ENCODE measurements around the gene ZBTB11. TPM values are rescaled to one million over a fixed set of nuclear protein-coding genes. Genes with fewer than 3 reads are reported as not detected.
"Not testable (repeated sequence)": the region's sequence is repeated elsewhere in the genome, so short reads cannot be mapped to it uniquely, and the experiment has no call there.

ZBTB11 gene
- total and polyA plus RNA-seq, 10 donors, result 7.5 to 43.7 (median 25.1) TPM

GRCh38 chr3:101720851-101721840 is 44.2 kb upstream of the ZBTB11 start:
- Histone ChIP-seq H3K4me1 (peaks cover 12 to 54% (median 42%) of the 10 kb centered on the region in 6 donors), H3K27ac (peak overlapping the region; percentile 64 to 88 (median 78)), H3K4me3 (peak overlapping the region in 1 of 8 donors; percentile 1), H3K36me3 (no peaks in the 10 kb centered on the region), H3K9me3 (no peaks in the 10 kb centered on the region), H3K27me3 (replicated peaks in 1 of 7) (no peaks in the 10 kb centered on the region)
- intact Hi-C loops (cut with DNase I; ENCODE audit: low total_unique reads), result loop anchor here (5.0 kb wide), 1 partner anchor 34 kb away; the partner anchor contains the start of gene RPL24
- no peak for DNase-seq
- TF ChIP-seq CTCF (IDR thresholded peaks at IDR 0.05 in 8 of 11, conservative IDR thresholded peaks at IDR 0.05 in 3 of 11) (no peak), POLR2A (IDR thresholded peaks at IDR 0.05) (no peak), POLR2AphosphoS5 (IDR thresholded peaks at IDR 0.05) (no peak)
- WGBS, 5 donors, result 50 to 59% (median 54%) methylated on average over 10 of the region's 10 CpGs

GRCh38 chr3:101719604-101720185 is 42.8 kb upstream of the ZBTB11 start:
- TF ChIP-seq CTCF (IDR thresholded peaks at IDR 0.05 in 8 of 11, conservative IDR thresholded peaks at IDR 0.05 in 3 of 11) (no peak), POLR2A (IDR thresholded peaks at IDR 0.05) (no peak), POLR2AphosphoS5 (IDR thresholded peaks at IDR 0.05) (no peak)
- Histone ChIP-seq H3K4me3 (no peak overlapping the region), H3K36me3 (no peaks in the 10 kb centered on the region), H3K4me1 (peaks cover 10 to 44% (median 33%) of the 10 kb centered on the region in 6 donors), H3K27me3 (replicated peaks in 1 of 7) (no peaks in the 10 kb centered on the region), H3K9me3 (no peaks in the 10 kb centered on the region), H3K27ac (peak overlapping the region in 5 of 8 donors; percentile 78 to 88 (median 83))
- 92 to 98% (median 94%) methylated on average over 3 of the region's 3 CpGs for WGBS, 5 donors
- DNase-seq, result no peak
- intact Hi-C loops (cut with DNase I; ENCODE audit: low total_unique reads), result loop anchor here (5.0 kb wide), 1 partner anchor 32 kb away; the partner anchor contains the start of gene RPL24

- 77 to 95% (median 86%) methylated on average over 1 of the region's 1 CpG for WGBS, 5 donors
- intact Hi-C loops (cut with DNase I; ENCODE audit: low total_unique reads), result no loop called here
- TF ChIP-seq CTCF (IDR thresholded peaks at IDR 0.05 in 8 of 11, conservative IDR thresholded peaks at IDR 0.05 in 3 of 11) (no peak), POLR2A (IDR thresholded peaks at IDR 0.05) (no peak), POLR2AphosphoS5 (IDR thresholded peaks at IDR 0.05) (no peak)
These were observed 41.5 kb upstream of the ZBTB11 start for GRCh38 chr3:101718455-101718854.

GRCh38 chr3:101709126-101709525 is 32.2 kb upstream of the ZBTB11 start:
- intact Hi-C loops (cut with DNase I; ENCODE audit: low total_unique reads), result no loop called here
- no peaks in the 10 kb centered on the region for H3K27me3 ChIP-seq (replicated peaks in 1 of 7)

More at GRCh38 chr3:101718455-101718854, 41.5 kb upstream of the ZBTB11 start:
- DNase-seq, result no peak
- Histone ChIP-seq H3K27ac (no peak overlapping the region), H3K27me3 (replicated peaks in 1 of 7) (no peaks in the 10 kb centered on the region), H3K4me1 (peaks cover 3 to 34% (median 25%) of the 10 kb centered on the region in 6 donors), H3K9me3 (no peaks in the 10 kb centered on the region), H3K36me3 (no peaks in the 10 kb centered on the region), H3K4me3 (no peak overlapping the region)

GRCh38 chr3:101704639-101705038 is 27.7 kb upstream of the ZBTB11 start:
- DNase-seq; H3K27me3 ChIP-seq (replicated peaks in 1 of 7); H3K36me3 ChIP-seq; H3K27ac ChIP-seq; H3K4me1 ChIP-seq; H3K4me3 ChIP-seq; H3K9me3 ChIP-seq; intact Hi-C loops (cut with DNase I; ENCODE audit: low total_unique reads): not testable (repeated sequence)
- 61 to 81% (median 66%) methylated on average over 2 of the region's 2 CpGs for WGBS, 5 donors

More at GRCh38 chr3:101709126-101709525, 32.2 kb upstream of the ZBTB11 start:
- DNase-seq, result no peak
- Histone ChIP-seq H3K4me3 (no peak overlapping the region), H3K9me3 (no peaks in the 10 kb centered on the region), H3K27ac (no peak overlapping the region), H3K4me1 (no peaks in the 10 kb centered on the region), H3K36me3 (no peaks in the 10 kb centered on the region)
- WGBS, 5 donors, result 85 to 90% (median 87%) methylated on average over 4 of the region's 4 CpGs
- TF ChIP-seq CTCF (IDR thresholded peaks at IDR 0.05 in 8 of 11, conservative IDR thresholded peaks at IDR 0.05 in 3 of 11), result no peak
- TF ChIP-seq POLR2AphosphoS5 (IDR thresholded peaks at IDR 0.05), result no peak
- no peak for TF ChIP-seq POLR2A (IDR thresholded peaks at IDR 0.05)
